Activated CD4-positive, alpha-beta T cell treated with anti-CD3 and anti-CD28 coated beads, Interleukin-2, amount 50 U/mL, for 16 hours (primary cell): ENCODE data around the gene LAMTOR2.
"Not testable (repeated sequence)": the region's sequence is repeated elsewhere in the genome, so short reads cannot be mapped to it uniquely, and the experiment has no call there.

Source experiments
- DNase-seq: peaks from one replicate; pipeline ENCODE4 v3.0.0-alpha.2; 2020

The LAMTOR2 gene

DNA sequence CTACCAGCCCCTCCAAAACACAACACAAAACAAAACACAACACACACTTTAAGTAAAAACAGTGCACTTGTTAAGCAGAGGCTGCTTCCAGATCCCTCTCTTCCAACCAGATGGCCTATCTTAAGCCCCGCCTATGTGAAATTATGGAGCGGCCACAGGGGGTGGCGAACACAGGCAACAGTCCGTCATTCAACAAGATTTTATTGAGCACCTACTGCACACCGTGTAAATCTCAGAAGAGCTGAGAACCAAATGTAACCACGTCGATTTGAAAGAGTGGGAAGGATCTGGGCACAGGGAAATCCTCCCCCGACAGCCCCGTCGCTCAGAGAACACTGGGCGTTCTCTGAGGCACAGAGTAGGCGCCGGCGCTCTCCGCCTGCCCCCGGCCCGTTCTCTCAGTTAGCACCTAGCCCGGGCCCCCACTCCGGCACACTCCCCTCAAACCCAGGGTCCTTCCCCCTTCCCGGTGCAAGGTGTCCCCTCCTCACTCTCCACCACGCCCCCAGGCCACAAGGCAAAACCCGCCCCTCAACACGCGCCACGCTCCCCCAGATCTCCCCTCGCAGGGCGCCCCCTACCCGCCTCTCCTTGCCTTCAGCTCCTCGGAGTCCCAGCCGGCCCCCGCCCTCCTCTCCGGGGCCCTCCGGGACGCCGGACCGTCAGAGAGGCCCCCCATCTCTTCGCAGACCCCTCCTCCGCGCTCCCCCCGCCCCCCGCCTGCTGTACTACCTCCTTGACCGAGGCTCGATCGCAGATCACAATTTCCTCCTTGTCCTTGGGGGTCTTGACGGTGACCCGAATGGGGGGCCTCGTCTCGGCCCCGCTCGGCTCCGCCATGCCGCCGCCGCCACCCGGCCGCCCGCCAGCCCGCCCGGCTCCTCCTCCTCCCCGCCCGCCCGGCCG, 1.5 kb upstream of the LAMTOR2 start:
- peak; percentile 66 for DNase-seq

DNA sequence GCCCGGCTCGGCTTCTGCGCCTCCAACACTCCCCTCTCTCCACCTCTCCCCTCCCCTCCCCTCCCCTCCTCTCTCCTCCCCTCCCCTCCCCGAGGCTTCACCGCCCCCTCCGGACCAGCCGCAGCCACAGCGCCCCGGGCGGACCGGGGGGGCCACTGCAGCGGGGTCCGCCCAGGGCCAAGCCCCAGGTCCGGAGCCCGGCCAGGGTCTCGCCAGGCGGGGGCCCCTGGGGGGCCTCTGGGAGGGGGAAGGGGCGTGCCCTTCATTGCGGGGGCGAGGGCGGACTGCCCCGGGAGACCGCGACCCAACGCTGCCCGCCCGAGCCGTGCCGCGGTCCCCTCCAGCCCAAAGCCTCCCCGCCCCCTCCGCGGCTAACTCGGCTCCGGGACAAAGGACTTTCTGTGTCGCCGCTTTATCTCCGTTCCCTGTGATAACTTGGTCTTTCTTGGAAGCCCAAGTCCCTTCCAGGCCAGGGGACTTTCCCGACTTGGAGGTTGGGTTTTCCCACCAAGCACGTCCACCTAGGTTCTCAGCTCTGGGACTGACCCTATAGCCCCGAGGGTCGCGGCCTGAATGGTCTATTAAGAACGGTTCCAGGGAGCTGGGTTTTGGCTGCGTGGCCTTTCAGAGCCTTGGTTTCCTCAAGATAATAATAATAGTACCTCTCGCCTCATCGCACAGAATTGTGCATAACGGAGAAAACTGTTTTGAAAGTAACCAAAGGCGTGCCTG, 648 bp upstream of the LAMTOR2 start, which contains the start of gene UBQLN4:
TSS of gene UBQLN4 (minus strand) at position 31 of the 732 bp plus-strand sequence. CDS start 97 bp downstream, outside the sequence.
- DNase-seq: peak; percentile 91

DNA sequence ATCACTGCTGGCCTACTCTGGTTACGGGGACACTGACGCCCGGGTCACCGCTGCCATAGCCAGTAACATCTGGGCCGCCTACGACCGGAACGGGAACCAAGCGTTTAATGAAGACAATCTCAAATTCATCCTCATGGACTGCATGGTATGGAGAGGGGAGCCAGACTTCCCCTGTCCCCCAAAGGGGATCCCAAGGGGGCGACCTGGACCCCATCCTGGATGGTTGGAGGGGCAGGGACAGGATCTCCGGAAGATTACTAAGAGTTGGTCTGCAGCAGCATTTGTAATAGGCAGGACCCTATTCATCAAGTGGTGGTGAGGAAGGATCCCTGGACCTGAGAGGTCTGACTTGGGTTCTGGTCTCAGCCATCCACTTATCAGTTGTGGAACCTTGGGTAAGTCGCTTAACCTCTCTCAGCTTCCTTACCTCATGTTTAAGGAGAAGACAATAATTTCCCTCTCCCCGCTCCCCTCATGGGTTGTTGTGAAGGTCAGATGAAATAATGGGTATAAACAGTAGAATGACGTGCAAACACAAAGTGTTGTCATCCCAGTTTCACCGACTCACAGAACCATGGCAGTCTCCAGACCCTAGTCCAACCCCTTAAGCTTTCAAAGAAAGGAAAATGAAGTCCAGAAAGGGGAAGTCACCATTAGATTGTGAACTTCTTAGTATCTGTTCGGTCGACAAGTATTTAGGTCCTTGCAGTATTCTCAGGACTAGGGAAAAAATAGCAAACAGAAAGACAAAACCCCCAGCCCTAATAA, 883 bp downstream of the LAMTOR2 start:
- no peak for DNase-seq

- DNase-seq: no peak
Measured at GRCh38 chr1:156056326-156056849, 1.8 kb downstream of the LAMTOR2 start.

DNA sequence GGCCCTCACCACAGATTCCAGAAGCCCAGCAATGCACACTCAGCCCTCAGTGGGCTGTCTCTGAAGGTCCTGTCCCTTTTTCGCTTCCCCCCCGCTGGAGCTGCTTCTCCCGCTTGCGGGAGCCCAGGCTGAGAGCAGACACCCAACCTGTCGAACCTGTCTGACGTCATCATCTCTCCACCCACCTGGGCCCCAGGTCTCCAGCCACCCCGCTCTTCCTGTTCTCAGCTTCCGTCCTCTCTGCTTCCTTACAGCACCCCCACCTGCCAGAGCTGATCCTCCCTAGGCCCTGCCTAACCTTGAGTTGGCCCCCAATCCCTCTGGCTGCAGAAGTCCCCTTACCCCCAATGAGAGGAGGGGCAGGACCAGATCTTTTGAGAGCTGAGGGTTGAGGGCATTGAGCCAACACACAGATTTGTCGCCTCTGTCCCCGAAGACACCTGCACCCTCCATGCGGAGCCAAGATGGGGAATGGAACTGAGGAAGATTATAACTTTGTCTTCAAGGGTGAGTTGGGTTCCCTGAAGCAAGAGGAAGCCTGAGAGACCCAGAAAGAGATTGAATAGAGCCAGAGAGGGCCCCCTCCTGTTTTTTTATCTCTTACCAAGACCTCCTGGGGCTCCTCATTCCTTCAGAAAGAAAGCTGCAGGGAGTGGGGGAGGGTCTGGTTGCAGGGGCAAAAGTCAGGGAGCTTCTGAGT, 6.5 kb downstream of the LAMTOR2 start, which contains the start of gene RAB25:
TSS of gene RAB25 (plus strand) at position 224 of the 700 bp plus-strand sequence. CDS start at position 465, 241 bp downstream.
- no peak for DNase-seq

- DNase-seq: no peak
Measured at GRCh38 chr1:156062189-156062588, 7.6 kb downstream of the LAMTOR2 start.

GRCh38 chr1:156063997-156064285, 9.4 kb downstream of the LAMTOR2 start:
- DNase-seq: no peak

GRCh38 chr1:156064615-156065014, 10.0 kb downstream of the LAMTOR2 start:
- DNase-seq: peak; percentile 18

- no peak for DNase-seq
Measured at GRCh38 chr1:156065212-156065611, 10.6 kb downstream of the LAMTOR2 start.

DNA sequence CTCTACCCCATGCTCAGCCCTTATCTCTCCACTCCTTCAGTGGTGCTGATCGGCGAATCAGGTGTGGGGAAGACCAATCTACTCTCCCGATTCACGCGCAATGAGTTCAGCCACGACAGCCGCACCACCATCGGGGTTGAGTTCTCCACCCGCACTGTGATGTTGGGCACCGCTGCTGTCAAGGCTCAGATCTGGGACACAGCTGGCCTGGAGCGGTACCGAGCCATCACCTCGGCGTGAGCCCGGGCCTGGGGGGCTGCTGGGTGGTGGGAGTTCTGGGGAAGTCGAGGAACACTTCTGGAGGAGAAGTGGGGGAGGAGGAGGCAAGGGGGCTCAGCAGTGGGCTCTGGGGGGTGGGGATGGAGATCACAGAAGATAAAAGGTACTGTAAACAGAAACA, 11.3 kb downstream of the LAMTOR2 start:
- no peak for DNase-seq

DNA sequence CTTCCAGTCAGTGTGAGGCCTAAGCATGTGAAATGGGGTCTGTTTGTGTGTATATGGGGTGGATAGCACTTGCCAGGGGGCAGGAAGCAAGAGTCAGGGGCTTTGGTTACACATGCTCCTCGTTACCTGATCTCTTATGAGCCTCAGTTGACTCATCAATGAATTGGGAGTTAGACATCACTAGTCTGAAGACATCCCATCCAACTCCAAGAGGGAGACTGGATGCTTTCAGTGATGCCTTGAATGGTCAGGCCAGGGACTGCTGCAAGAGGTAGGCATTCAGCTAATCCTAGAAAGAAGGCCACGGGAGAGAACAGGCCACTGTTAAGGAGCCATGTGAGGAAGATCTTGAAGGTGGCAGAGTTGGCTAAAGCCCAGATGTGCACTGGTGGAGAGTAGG, 12.7 kb downstream of the LAMTOR2 start:
- DNase-seq: no peak

GRCh38 chr1:156069490-156070455, 15.2 kb downstream of the LAMTOR2 start:
- DNase-seq: no peak

DNA sequence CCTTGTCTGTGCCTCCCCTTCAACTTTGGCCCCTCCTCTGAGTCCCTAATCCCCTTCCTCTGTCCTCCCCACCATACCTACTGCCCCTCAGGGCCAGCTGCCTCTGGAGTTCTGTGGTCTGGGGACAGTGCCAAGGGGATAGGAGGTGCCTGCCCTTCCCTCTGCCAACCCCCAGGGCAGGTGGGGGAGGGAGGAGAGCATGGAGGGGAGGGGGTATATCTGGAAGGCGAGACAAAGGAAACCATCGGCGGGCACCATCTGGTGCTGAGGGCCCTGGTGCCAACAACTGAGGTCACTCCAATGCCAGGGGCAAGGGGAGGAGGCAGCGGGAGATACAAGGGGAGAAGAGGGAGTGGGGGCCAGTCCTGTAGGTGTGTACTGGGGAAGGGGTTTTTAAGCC, 16.0 kb downstream of the LAMTOR2 start:
- no peak for DNase-seq

GRCh38 chr1:156071332-156071816, 16.8 kb downstream of the LAMTOR2 start:
- DNase-seq: not testable (repeated sequence)

GRCh38 chr1:156072251-156072650, 17.7 kb downstream of the LAMTOR2 start:
- DNase-seq: no peak

DNA sequence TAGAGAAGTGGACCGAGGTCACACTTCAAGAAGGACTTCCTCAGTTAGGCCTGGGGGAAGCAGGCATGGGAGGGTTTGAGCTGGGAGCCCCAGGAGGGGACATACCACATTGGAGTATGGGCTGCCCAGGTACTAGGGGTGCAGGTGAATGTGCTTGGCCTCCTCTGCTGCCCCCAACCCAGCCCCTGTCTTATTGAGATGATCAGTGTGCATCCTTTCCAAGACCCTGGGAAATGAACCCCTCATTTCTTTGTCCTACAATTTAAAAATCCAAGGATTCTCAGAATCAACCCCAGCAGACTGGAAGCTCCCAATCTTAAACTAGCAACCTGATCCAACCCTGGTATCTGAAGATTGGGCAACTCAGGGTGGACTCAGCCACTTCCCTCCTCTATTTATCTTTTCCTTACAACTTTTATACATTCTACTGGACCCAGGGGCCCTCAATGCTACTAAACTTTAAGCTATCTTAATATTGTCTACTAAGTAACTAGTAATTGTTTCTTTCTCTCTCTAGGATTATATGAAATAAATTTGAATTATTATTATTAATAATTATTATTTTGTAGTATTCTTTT, 18.6 kb downstream of the LAMTOR2 start:
- no peak for DNase-seq

GRCh38 chr1:156073740-156074139, 19.2 kb downstream of the LAMTOR2 start:
- no peak for DNase-seq

DNA sequence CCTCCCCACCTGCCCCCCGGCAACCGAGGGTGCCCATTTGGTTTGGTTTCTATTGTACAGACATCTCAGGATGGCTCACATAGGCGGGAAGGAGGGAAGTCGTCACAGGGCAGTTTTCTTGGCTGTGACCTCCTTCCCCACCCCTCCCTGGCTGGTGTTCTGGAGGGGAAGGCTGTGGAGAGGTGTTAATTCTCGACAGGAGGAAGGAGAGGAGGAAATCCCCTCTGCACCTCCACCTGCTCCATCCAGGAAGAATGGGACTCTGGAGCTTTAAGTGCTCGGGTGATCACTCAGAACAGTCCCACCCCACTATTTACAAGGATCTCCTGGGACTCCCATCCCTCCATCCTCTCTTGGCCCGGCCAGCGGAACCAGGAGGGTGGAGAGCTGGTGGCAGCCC, 20.1 kb downstream of the LAMTOR2 start:
- no peak for DNase-seq

DNA sequence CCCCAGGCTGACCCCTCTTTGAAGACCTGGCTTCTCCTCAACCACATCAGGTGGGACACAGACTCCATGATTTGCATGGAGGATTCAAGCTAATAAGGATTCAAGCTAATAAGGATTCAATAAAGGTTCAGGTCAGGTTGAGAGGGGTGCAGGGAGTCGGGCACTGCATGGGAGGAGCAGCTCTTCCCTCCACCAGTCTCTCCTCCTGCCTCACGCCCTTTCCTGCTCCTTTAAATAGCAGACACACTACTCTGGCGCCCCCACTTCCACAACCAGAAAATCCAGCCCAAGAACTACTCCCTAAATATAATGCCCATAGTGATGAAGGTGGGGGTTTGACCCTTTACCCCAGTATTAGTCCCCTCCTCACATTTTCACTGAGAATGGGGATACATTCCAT, 20.6 kb downstream of the LAMTOR2 start:
- DNase-seq: no peak

GRCh38 chr1:156075775-156076204, 21.2 kb downstream of the LAMTOR2 start:
- DNase-seq: no peak
